Type B pancreatic cell (in vitro differentiated cells): ENCODE data around the gene TNF. TPM values are rescaled to one million over a fixed set of nuclear protein-coding genes. Genes with fewer than 3 reads are reported as not detected.

Source experiments
- DNase-seq: peaks from one replicate; pipeline ENCODE4 v3.0.0; 2021; ENCODE audit warnings: mixed read lengths; ENCODE audit not compliant: unreplicated experiment; ENCODE audit errors: extremely low spot score
- H3K27ac Mint-ChIP-seq: 2 replicates; pipeline ENCODE4 v1.8.0; 2021; ENCODE audit warnings: mild to moderate bottlenecking, mixed read lengths
- H3K27me3 Mint-ChIP-seq: 2 replicates; pipeline ENCODE4 v1.8.0; 2021; ENCODE audit warnings: mixed read lengths
- H3K36me3 Mint-ChIP-seq: 2 replicates; pipeline ENCODE4 v1.8.0; 2021; ENCODE audit warnings: mixed read lengths
- H3K4me1 Mint-ChIP-seq: one replicate; pipeline ENCODE4 v1.8.0; 2021; ENCODE audit warnings: mixed read lengths; ENCODE audit not compliant: unreplicated experiment
- H3K4me3 Mint-ChIP-seq: 2 replicates; pipeline ENCODE4 v1.8.0; 2021; ENCODE audit warnings: mild to moderate bottlenecking, mixed read lengths
- H3K9me3 Mint-ChIP-seq: 2 replicates; pipeline ENCODE4 v1.8.0; 2021; ENCODE audit warnings: mixed read lengths
- total RNA-seq: library from RNA; stranded (reverse); gene quantifications from 2 replicates; pipeline ENCODE4 v1.2.1, GENCODE V29; 2021; ENCODE audit warnings: low replicate concordance
- TF ChIP-seq, protein P1 (sequence below): fragments of 200-600 bp; sonication (generic); conservative IDR thresholded peaks from 2 replicates; pipeline ENCODE4 v1.5.0; 2021; ENCODE audit warnings: antibody characterized with exemption, mild to moderate bottlenecking

TNF gene
- total RNA-seq, 1 donor from 2014 or later: not detected

- no peaks in the 10 kb centered on the region for H3K27me3 Mint-ChIP-seq
- peaks cover 23% of the 10 kb centered on the region for H3K4me1 Mint-ChIP-seq
- no peak for DNase-seq
- no peaks in the 10 kb centered on the region for H3K36me3 Mint-ChIP-seq
- H3K9me3 Mint-ChIP-seq: no peaks in the 10 kb centered on the region
- H3K27ac Mint-ChIP-seq: no peak overlapping the region
- TF ChIP-seq, protein P1, sequence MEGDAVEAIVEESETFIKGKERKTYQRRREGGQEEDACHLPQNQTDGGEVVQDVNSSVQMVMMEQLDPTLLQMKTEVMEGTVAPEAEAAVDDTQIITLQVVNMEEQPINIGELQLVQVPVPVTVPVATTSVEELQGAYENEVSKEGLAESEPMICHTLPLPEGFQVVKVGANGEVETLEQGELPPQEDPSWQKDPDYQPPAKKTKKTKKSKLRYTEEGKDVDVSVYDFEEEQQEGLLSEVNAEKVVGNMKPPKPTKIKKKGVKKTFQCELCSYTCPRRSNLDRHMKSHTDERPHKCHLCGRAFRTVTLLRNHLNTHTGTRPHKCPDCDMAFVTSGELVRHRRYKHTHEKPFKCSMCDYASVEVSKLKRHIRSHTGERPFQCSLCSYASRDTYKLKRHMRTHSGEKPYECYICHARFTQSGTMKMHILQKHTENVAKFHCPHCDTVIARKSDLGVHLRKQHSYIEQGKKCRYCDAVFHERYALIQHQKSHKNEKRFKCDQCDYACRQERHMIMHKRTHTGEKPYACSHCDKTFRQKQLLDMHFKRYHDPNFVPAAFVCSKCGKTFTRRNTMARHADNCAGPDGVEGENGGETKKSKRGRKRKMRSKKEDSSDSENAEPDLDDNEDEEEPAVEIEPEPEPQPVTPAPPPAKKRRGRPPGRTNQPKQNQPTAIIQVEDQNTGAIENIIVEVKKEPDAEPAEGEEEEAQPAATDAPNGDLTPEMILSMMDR: no peak
- no peak overlapping the region for H3K4me3 Mint-ChIP-seq
Measured at GRCh38 chr6:31614075-31614619, 38.8 kb downstream of the TNF start.

GRCh38 chr6:31614684-31615578 is 39.6 kb downstream of the TNF start, which contains the start of gene AIF1:
AIF1 (plus strand) TSS chr6:31615234; CDS start chr6:31615330, 96 bp downstream.
- no peaks in the 10 kb centered on the region for H3K9me3 Mint-ChIP-seq
- TF ChIP-seq, protein P1: no peak
- H3K36me3 Mint-ChIP-seq: no peaks in the 10 kb centered on the region
- H3K4me3 Mint-ChIP-seq: peak within 1 kb of the TSS; percentile 36
- H3K4me1 Mint-ChIP-seq: peaks cover 28% of the 10 kb centered on the region
- peak within 1 kb of the TSS; percentile 36 for H3K27ac Mint-ChIP-seq
- no peak for DNase-seq
- no peaks in the 10 kb centered on the region for H3K27me3 Mint-ChIP-seq

GRCh38 chr6:31615748-31616147 is 40.4 kb downstream of the TNF start:
- Mint-ChIP-seq H3K36me3 (no peaks in the 10 kb centered on the region), H3K27me3 (no peaks in the 10 kb centered on the region), H3K4me3 (peak overlapping the region; percentile 36), H3K4me1 (peaks cover 28% of the 10 kb centered on the region), H3K9me3 (no peaks in the 10 kb centered on the region), H3K27ac (peak overlapping the region; percentile 36)
- DNase-seq: no peak
- TF ChIP-seq, protein P1: no peak

DNA sequence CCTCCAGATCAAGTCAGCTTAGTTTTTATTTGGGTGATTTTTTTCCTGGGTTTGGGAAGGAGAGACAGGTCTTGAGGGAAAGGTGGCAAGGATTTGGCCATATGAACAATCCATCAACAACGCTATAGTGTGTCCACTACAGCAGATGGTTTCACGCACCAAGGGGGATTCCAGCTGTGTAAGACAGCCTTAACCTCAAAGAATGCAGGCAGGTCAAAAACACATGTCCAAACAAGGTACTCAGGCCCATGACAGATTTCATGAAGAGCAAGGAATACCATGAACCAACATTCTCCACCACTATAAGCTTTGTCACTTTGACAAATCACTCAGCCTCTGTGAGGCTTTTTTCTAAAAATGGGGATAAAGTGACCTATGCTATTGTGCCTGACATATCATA is 41.6 kb downstream of the TNF start:
- no peak overlapping the region for H3K4me3 Mint-ChIP-seq
- H3K9me3 Mint-ChIP-seq: no peaks in the 10 kb centered on the region

DNA sequence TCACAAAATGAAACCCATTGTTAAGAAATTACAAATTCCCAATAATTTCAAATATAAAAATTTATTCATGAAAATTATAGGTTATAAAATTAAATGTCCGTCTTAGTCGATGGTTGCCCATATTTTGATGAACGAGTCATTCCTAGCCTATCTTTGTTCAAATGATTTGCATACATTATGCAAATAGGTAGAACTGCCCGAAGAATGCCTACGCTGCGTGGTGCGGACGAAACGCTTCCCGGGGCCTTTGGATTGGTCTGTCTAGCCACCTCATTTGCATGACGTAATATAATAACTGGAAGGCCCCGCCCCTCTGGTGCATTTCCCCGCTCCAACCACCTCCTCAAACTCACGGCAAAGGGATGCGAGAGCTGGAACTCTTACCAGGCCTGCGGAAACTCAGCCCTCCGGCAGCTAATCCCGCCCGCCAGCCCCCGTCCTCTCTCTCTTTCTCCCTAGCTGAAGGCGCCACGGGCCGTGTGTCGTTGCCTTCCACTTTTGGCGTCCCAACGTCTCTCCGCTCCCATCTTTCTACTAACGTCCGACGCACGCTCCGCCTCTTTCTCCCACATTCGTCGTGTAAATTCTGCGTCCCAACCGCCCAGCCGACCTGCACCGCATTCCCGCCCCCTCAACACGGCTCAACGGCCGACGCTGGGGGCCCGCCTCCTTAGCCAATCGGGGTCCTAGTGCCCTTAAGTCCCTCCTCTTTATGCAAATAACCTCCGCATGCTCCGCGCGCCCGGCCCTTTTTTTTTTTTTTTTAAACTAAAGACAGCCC is 44.6 kb downstream of the TNF start:
- H3K36me3 Mint-ChIP-seq: peaks cover 16% of the 10 kb centered on the region
- peaks cover 35% of the 10 kb centered on the region for H3K4me1 Mint-ChIP-seq
- H3K9me3 Mint-ChIP-seq: no peaks in the 10 kb centered on the region
- peak overlapping the region; percentile 93 for H3K4me3 Mint-ChIP-seq
- peak; percentile 93 for DNase-seq
- TF ChIP-seq, protein P1: no peak
- H3K27ac Mint-ChIP-seq: peak overlapping the region; percentile 100
- no peaks in the 10 kb centered on the region for H3K27me3 Mint-ChIP-seq

More for the DNA sequence above, 41.6 kb downstream of the TNF start:
- TF ChIP-seq, protein P1: no peak
- H3K27ac Mint-ChIP-seq: no peak overlapping the region
- DNase-seq: no peak
- H3K36me3 Mint-ChIP-seq: peaks cover under 1% of the 10 kb centered on the region
- H3K4me1 Mint-ChIP-seq: peaks cover 33% of the 10 kb centered on the region
- no peaks in the 10 kb centered on the region for H3K27me3 Mint-ChIP-seq
